Mucosa of rectum (tissue), 2 donors: ENCODE measurements around the gene VAC14.
"Not testable (repeated sequence)": the region's sequence is repeated elsewhere in the genome, so short reads cannot be mapped to it uniquely, and the experiment has no call there.

ENCODE experiments used
- H3K27ac ChIP-seq, 2 donors: one replicate each; pipeline ENCODE4 v1.7.0; 2013; ENCODE audit warnings: inconsistent platforms in 2 of 2, low read depth in 2 of 2, low read length in 2 of 2
- H3K27me3 ChIP-seq, 2 donors: one replicate each; pipeline ENCODE4 v1.7.0; 2013; ENCODE audit warnings: low read length in 2 of 2; ENCODE audit not compliant: control insufficient read depth in 2 of 2, insufficient read depth in 2 of 2
- H3K36me3 ChIP-seq, 2 donors: one replicate each; pipeline ENCODE4 v1.7.0; 2013; ENCODE audit warnings: low read length in 2 of 2; ENCODE audit not compliant: control insufficient read depth in 2 of 2, insufficient read depth in 2 of 2
- H3K4me1 ChIP-seq, 2 donors: one replicate each; pipeline ENCODE4 v1.7.0; 2013; ENCODE audit warnings: low read length in 2 of 2, mild to moderate bottlenecking in 1 of 2; ENCODE audit not compliant: control insufficient read depth in 2 of 2, insufficient read depth in 2 of 2
- H3K4me3 ChIP-seq, 2 donors: one replicate each; pipeline ENCODE4 v1.7.0; 2013; ENCODE audit warnings: low read length in 2 of 2
- H3K9ac ChIP-seq, 2 donors: one replicate each; pipeline ENCODE4 v1.7.0; 2013; ENCODE audit warnings: low read length in 2 of 2, low read depth in 1 of 2, mild to moderate bottlenecking in 1 of 2
- H3K9me3 ChIP-seq, 2 donors: one replicate each; pipeline ENCODE4 v1.7.0; 2013; ENCODE audit warnings: low read length in 2 of 2; ENCODE audit not compliant: control insufficient read depth in 2 of 2
- donor health status: healthy.
- donor health status: Normal muscosa, but diverticular disease.

VAC14 gene

GRCh38 chr16:70647441-70648359, 153.3 kb downstream of the VAC14 start:
- H3K9ac ChIP-seq = no peak overlapping the region
- H3K4me3 ChIP-seq = no peak overlapping the region
- no peaks in the 10 kb centered on the region for H3K4me1 ChIP-seq
- no peak overlapping the region for H3K27ac ChIP-seq
- H3K36me3 ChIP-seq = no peaks in the 10 kb centered on the region
- H3K9me3 ChIP-seq = no peaks in the 10 kb centered on the region
- H3K27me3 ChIP-seq = no peaks in the 10 kb centered on the region

GRCh38 chr16:70646260-70647241, 154.4 kb downstream of the VAC14 start, which contains the start of gene IL34:
Gene IL34, plus strand, starts transcription at chr16:70646559. Its CDS starts 389 bp downstream, at chr16:70646948.
- no peak within 1 kb of the TSS for H3K4me3 ChIP-seq
- H3K36me3 ChIP-seq = no peaks in the 10 kb centered on the region
- no peaks in the 10 kb centered on the region for H3K9me3 ChIP-seq
- no peaks in the 10 kb centered on the region for H3K4me1 ChIP-seq
- H3K9ac ChIP-seq = no peak within 1 kb of the TSS
- H3K27ac ChIP-seq = no peak within 1 kb of the TSS
- H3K27me3 ChIP-seq = no peaks in the 10 kb centered on the region

- no peak overlapping the region for H3K27ac ChIP-seq
- H3K4me1 ChIP-seq = no peaks in the 10 kb centered on the region
- no peak overlapping the region for H3K9ac ChIP-seq
These were observed 156.0 kb downstream of the VAC14 start for GRCh38 chr16:70644763-70645597.

GRCh38 chr16:70643264-70643663, 157.7 kb downstream of the VAC14 start:
- not testable (repeated sequence) for H3K4me1 ChIP-seq, H3K9me3 ChIP-seq, H3K27me3 ChIP-seq, H3K36me3 ChIP-seq, H3K27ac ChIP-seq, H3K9ac ChIP-seq, H3K4me3 ChIP-seq

More at GRCh38 chr16:70644763-70645597, 156.0 kb downstream of the VAC14 start:
- Histone ChIP-seq H3K36me3 (no peaks in the 10 kb centered on the region), H3K9me3 (no peaks in the 10 kb centered on the region), H3K4me3 (no peak overlapping the region), H3K27me3 (no peaks in the 10 kb centered on the region)

- no peak overlapping the region for H3K4me3 ChIP-seq
- no peaks in the 10 kb centered on the region for H3K36me3 ChIP-seq
- no peaks in the 10 kb centered on the region for H3K27me3 ChIP-seq
- no peaks in the 10 kb centered on the region for H3K4me1 ChIP-seq
- H3K9ac ChIP-seq = no peak overlapping the region
- H3K9me3 ChIP-seq = no peaks in the 10 kb centered on the region
- no peak overlapping the region for H3K27ac ChIP-seq
These were observed 158.3 kb downstream of the VAC14 start for GRCh38 chr16:70642633-70643032.

GRCh38 chr16:70638814-70639792, 161.9 kb downstream of the VAC14 start:
- Histone ChIP-seq H3K27ac (peak overlapping the region; percentile 17 to 38), H3K4me3 (no peak overlapping the region), H3K9ac (no peak overlapping the region)

More at GRCh38 chr16:70638814-70639792, 161.9 kb downstream of the VAC14 start:
- Histone ChIP-seq H3K9me3 (no peaks in the 10 kb centered on the region), H3K27me3 (no peaks in the 10 kb centered on the region), H3K4me1 (no peaks in the 10 kb centered on the region), H3K36me3 (no peaks in the 10 kb centered on the region)
